Brain pericyte (primary cell): Measurements from ENCODE around the gene SLC49A3.
"Not testable (repeated sequence)": the region's sequence is repeated elsewhere in the genome, so short reads cannot be mapped to it uniquely, and the experiment has no call there.

Experiments used
- DNase-seq: peaks from one replicate; pipeline ENCODE4 v3.0.0-alpha.2; 2012; ENCODE audit warnings: low read depth, low spot score

SLC49A3 gene

GRCh38 chr4:681736-682451, 7.1 kb downstream of the SLC49A3 start:
- DNase-seq, result no peak

DNA sequence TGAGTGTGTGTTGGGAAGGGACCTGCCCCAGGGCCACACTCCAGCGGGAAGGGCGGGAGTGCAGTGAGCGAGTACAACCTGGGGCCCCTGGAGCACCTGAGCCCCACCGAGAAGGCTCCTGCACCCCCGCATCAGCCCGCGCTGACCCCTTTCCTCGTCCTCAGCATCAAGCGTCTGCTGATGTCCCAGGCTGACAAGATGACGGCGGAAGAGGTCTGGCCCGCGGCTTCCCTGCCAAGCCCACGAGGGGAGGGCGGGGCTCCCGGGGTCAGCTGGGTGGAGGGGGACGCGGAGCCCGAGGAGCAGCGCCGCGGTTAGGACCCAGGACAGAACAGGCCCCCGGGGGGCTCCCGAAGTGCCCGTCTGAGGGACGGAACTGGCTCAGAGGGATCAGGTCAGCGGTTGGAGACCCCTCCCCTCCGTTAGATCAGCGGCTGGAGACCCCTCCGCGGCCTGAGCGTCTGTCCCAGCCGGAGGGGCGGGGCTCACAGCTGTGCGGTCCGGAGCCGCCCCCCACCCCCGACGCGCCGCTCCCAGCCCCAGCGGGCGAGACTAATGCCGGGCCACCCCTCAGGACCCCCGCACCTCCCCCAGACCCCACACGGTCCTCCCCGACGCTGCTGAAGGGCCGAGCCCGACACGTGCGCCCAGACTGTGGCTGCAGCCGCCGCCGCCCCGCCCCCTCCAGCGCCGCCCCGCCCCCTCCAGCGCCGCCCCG, 7.9 kb downstream of the SLC49A3 start:
- no peak for DNase-seq

- DNase-seq, result no peak
These were observed 8.4 kb downstream of the SLC49A3 start for GRCh38 chr4:680551-680927.

- DNase-seq, result no peak
These were observed 8.9 kb downstream of the SLC49A3 start for GRCh38 chr4:680091-680490.

DNA sequence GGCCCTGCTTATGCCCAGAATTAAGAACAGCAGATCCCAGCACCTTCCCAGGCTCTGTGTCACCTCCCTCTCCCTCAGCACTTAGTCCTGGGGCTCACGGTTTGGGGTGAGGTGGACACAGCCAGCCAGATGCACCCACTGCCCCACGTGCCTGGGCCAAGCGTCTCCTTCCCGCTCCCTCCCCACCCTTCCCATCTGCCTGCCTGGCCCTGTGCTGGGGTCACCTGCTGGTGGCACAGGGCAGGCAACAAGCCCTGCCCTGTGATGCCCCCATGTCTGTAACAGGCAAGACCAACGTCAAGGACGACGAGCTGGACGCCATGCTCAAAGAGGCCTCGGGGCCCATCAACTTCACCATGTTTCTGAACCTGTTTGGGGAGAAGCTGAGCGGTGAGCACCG, 9.3 kb downstream of the SLC49A3 start:
- no peak for DNase-seq

GRCh38 chr4:679104-679481, 9.9 kb downstream of the SLC49A3 start:
- no peak for DNase-seq

DNA sequence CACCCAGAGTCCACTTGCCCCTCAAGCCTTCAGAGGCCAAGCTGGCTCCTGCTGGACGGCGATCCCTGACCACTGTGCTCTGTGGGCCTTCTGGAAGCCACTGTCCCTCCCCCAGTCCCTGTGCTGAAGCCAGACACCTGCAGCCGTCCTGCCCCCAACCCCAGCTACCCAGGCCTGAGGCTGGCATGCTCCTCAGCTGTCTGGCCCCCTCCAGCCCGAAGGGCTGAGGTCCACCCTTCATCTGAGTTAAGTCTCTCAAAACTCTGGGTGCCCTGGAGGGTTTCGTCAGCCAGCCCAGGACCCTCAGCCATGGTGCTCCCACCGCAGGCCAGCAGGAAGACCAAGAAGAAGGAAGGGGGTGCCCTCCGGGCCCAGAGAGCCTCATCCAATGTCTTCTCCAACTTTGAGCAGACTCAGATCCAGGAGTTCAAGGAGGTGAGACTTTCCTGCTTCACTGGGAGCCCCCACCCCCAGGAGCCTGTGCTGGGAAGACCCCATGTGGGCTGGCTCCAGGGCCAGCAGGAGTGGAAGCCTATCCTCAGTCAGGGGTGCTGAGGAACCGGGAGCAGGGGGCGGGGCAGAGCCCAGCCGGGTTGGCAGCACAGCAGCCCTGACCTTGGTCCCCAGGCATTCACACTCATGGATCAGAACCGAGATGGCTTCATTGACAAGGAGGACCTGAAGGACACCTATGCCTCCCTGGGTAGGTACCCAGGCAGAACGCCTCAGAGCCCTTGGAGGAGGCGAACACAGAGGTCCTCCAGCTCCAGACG, 10.4 kb downstream of the SLC49A3 start:
- no peak for DNase-seq

DNA sequence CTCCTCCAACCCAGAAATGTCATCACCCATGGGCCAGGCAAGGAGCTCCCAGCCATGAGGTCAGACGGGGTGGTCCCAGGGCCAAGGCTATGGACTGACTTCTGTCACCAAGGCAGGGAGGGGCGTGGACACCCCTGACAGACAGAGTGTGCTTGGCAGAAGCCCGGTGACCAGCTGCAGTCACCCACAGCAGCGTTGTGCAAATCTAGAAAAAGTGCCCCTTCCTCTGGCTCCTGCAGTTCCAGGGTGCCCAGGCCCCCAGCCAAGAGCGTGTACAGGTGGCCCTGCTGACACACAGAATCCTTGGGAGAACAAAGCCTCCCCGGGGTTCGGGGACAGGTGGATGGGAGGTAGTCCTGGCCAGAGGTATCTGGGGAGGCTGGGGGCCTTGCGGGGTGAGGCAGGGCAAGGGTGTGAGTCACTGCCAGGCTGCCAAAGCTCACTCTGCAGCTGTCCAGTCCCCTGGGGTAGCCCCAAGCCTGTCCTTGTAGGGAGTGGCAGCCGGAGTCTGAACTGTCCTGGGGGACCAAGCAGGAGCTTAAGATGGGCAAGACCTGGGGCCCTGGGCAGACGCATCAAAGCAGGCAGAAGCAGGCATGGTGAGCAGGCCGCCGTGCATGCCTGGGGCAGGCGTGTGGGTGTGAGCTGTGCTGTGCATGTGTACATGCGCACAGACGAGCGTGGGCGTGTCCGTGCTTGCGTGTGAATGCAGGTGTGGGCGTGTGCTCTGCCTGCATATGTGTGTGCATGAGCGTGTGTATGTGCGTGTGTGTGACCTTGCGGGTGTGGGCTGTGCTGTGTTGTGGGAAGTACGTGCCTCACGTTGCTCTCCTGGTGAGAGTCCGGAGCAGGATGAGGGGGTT, 11.3 kb downstream of the SLC49A3 start:
- DNase-seq, result no peak

- no peak for DNase-seq
These were observed 12.1 kb downstream of the SLC49A3 start for GRCh38 chr4:676871-677235.

GRCh38 chr4:675980-676870, 12.7 kb downstream of the SLC49A3 start:
- no peak for DNase-seq

GRCh38 chr4:675036-675882, 13.7 kb downstream of the SLC49A3 start:
- DNase-seq, result no peak

GRCh38 chr4:674172-675035, 14.5 kb downstream of the SLC49A3 start, which contains the start of the genes ATP5ME and MYL5:
TSS of gene ATP5ME (minus strand) at chr4:674276. CDS start at chr4:674247, 29 bp downstream.
TSS of gene MYL5 (plus strand) at chr4:674542. CDS start at chr4:678027, 3,485 bp downstream.
- peak; percentile 93 for DNase-seq

DNA sequence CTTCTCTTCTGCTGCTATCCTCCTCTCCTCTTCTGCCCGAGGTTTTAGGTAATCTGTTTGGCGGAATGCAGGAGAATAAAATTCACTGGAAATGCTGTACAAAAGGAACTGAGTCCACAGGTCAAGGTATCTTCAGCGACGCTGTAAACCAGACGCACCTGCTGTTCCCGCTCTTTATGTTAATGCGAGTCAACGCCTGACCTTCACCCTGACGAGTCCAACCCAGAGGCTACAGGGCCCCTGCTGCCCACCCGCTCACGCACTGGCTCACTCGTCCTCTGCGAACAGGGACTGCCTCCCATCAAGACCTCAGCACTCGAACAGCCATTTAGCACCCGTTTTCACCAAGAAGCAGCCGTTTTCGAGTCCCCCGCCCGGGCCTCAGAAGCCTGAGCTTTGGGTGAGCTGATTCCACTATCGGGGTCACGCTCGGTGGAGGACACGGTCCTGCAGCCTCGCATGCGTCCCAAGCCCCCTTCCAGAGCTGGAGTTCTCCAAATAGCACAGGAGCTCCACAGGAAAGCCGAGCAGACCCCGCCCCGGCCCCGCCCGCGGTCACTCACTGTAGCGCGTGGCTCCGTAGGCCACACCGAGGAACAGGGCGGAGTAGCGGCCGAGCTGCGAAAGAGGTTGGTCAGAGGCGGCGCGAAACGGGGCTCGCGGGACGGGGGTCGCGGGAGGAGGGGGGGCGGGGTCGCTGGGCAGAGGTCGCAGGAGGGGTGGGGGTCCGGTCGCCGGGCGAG, 15.4 kb downstream of the SLC49A3 start:
- no peak for DNase-seq

GRCh38 chr4:671769-672168, 17.2 kb downstream of the SLC49A3 start:
- DNase-seq, result no peak

DNA sequence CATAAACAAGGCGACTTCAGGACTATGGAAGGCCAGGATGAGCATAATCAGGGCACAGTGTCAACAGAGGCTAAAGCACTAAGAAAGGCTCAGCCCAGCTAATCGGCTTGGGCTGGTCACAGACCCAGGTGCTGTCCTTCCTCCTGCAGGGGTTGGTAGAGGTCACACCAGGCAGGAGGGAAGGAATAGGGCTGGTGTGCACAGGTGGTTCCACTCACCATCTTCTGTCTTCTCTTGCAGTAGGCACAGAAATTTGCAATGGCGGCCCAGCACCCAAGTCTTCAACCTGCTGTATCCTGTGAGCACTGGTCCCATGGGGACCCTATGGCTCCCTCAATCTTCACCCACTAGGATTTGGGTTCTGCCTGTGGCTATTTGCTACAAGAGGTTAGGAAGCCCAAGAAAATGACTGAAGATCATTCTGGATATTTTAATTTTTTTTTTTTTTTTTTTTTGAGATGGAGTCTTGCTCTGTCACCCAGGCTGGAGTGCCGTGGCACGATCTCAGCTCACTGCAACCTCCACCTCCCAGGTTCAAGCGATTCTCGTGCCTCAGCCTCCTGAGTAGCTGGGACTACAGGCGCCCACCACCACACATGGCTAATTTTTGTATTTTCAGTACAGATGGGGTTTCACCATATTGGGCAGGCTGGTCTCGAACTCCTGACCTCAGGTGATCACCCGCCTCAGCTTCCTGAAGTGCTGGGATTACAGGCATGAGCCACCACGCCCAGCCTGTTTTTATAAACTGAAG, 19.0 kb downstream of the SLC49A3 start:
- DNase-seq, result not testable (repeated sequence)

DNA sequence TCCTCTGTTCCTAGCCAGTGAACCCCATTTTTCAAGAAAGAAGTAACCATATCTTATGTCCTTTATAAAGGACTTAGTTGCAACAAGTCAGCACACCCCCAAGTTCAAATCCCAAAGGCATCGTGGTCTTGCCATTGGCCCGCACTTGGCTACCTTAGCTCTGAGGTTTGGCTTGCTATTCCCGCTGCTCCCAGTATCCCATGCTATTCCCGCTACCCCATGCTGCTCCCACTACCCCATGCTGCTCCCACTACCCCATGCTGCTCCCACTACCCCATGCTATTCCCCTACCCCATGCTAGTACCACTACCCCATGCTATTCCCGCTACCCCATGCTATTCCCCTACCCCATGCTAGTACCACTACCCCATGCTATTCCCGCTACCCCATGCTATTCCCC, 20.7 kb downstream of the SLC49A3 start:
- DNase-seq, result not testable (repeated sequence)

DNA sequence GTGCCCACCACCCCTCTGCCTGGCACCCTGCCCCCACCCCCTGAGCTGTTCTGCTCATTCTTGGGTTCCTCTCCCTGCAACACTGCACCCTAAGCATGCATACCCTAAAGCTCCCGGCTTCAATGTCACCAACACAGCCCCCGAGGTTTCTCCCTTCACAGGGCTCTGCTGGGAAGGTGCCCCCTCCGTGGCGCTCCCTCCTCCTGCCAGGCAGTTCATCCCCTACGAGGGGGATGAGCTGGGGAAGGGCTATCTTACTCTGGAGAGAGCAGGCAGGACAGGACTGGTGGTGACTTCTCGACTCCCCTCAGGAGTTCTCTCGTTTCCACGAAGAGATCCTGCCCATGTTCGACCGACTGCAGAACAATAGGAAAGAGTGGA, 21.4 kb downstream of the SLC49A3 start:
- DNase-seq, result no peak
